Measurements from ENCODE around the gene AKT2. TPM values are rescaled to one million over a fixed set of nuclear protein-coding genes. Genes with fewer than 3 reads are reported as not detected.
A peak's percentile ranks its signal among the peaks of the same experiment; 100 is the strongest.

AKT2 gene
- total RNA-seq, 1 donor from 2014 or later, result 127 TPM

- no peak for FAIRE-seq
- peaks cover 5% of the 10 kb centered on the region for H4K20me1 ChIP-seq (ENCODE audit: insufficient read depth, low read length)
Measured at GRCh38 chr19:40200341-40201099, 84.6 kb downstream of the AKT2 start.

GRCh38 chr19:40198272-40198990 is 86.7 kb downstream of the AKT2 start:
- Mint-ChIP-seq H3K36me3 (ENCODE audit: low read depth, unreplicated experiment) (peaks cover 13% of the 10 kb centered on the region), H3K4me3 (ENCODE audit: unreplicated experiment) (no peak overlapping the region), H3K27me3 (ENCODE audit: low read depth, unreplicated experiment) (no peaks in the 10 kb centered on the region), H3K9me3 (ENCODE audit: unreplicated experiment) (no peaks in the 10 kb centered on the region), H3K4me1 (ENCODE audit: low read depth, unreplicated experiment) (peaks cover 4% of the 10 kb centered on the region), H3K27ac (ENCODE audit: unreplicated experiment) (no peak overlapping the region)
- no peaks in the 10 kb centered on the region for H3K4me1 ChIP-seq (ENCODE audit: insufficient read depth, low read length)
- no peak overlapping the region for H3K27ac ChIP-seq (ENCODE audit: low read depth, low read length)
- no peak overlapping the region for H3K4me2 ChIP-seq (ENCODE audit: low read length)
- H3K27me3 ChIP-seq (ENCODE audit: insufficient read depth, low read length), result no peaks in the 10 kb centered on the region
- H3K36me3 ChIP-seq (ENCODE audit: insufficient read depth, low read length), result no peaks in the 10 kb centered on the region
- no peaks in the 10 kb centered on the region for H3K79me2 ChIP-seq (ENCODE audit: insufficient read depth, low read length)
- H4K20me1 ChIP-seq (ENCODE audit: insufficient read depth, low read length), result peaks cover 5% of the 10 kb centered on the region
- FAIRE-seq (no peak), DNase-seq (ENCODE audit: low read depth) (no peak)
- no peak overlapping the region for H2AFZ ChIP-seq (ENCODE audit: low read depth, low read length)
- H3K9me3 ChIP-seq (ENCODE audit: insufficient read depth, low read depth, low read length), result no peaks in the 10 kb centered on the region
- TF ChIP-seq CTCF (IDR thresholded peaks at IDR 0.05; ENCODE audit: insufficient read depth, low read depth, low read length), result no peak
- TF ChIP-seq EZH2 (IDR thresholded peaks at IDR 0.05; ENCODE audit: insufficient read depth, low read length), result no peak
- no peak overlapping the region for H3K9ac ChIP-seq (ENCODE audit: low read length)
- no peak overlapping the region for H3K4me3 ChIP-seq (ENCODE audit: insufficient read depth, low read depth, low read length)

More at GRCh38 chr19:40200341-40201099, 84.6 kb downstream of the AKT2 start:
- Histone ChIP-seq H3K4me2 (ENCODE audit: low read length) (no peak overlapping the region), H3K4me3 (ENCODE audit: insufficient read depth, low read depth, low read length) (no peak overlapping the region), H3K27ac (ENCODE audit: low read depth, low read length) (no peak overlapping the region), H3K79me2 (ENCODE audit: insufficient read depth, low read length) (no peaks in the 10 kb centered on the region), H3K27me3 (ENCODE audit: insufficient read depth, low read length) (no peaks in the 10 kb centered on the region), H3K9me3 (ENCODE audit: insufficient read depth, low read depth, low read length) (no peaks in the 10 kb centered on the region), H3K9ac (ENCODE audit: low read length) (no peak overlapping the region), H2AFZ (ENCODE audit: low read depth, low read length) (no peak overlapping the region), H3K4me1 (ENCODE audit: insufficient read depth, low read length) (no peaks in the 10 kb centered on the region), H3K36me3 (ENCODE audit: insufficient read depth, low read length) (no peaks in the 10 kb centered on the region)
- Mint-ChIP-seq H3K4me1 (ENCODE audit: low read depth, unreplicated experiment) (peaks cover 2% of the 10 kb centered on the region), H3K27ac (ENCODE audit: unreplicated experiment) (no peak overlapping the region), H3K9me3 (ENCODE audit: unreplicated experiment) (no peaks in the 10 kb centered on the region), H3K4me3 (ENCODE audit: unreplicated experiment) (no peak overlapping the region), H3K36me3 (ENCODE audit: low read depth, unreplicated experiment) (peaks cover 20% of the 10 kb centered on the region), H3K27me3 (ENCODE audit: low read depth, unreplicated experiment) (no peaks in the 10 kb centered on the region)
- no peak for DNase-seq (ENCODE audit: low read depth)
- no peak for TF ChIP-seq EZH2 (IDR thresholded peaks at IDR 0.05; ENCODE audit: insufficient read depth, low read length)
- no peak for TF ChIP-seq CTCF (IDR thresholded peaks at IDR 0.05; ENCODE audit: insufficient read depth, low read depth, low read length)

- Histone ChIP-seq H3K27ac (ENCODE audit: low read depth, low read length) (no peak overlapping the region), H3K9ac (ENCODE audit: low read length) (no peak overlapping the region), H3K79me2 (ENCODE audit: insufficient read depth, low read length) (peaks cover 8% of the 10 kb centered on the region), H4K20me1 (ENCODE audit: insufficient read depth, low read length) (peaks cover 16% of the 10 kb centered on the region), H2AFZ (ENCODE audit: low read depth, low read length) (no peak overlapping the region), H3K4me2 (ENCODE audit: low read length) (peak overlapping the region; percentile 88), H3K4me3 (ENCODE audit: insufficient read depth, low read depth, low read length) (no peak overlapping the region), H3K4me1 (ENCODE audit: insufficient read depth, low read length) (peaks cover 12% of the 10 kb centered on the region), H3K27me3 (ENCODE audit: insufficient read depth, low read length) (no peaks in the 10 kb centered on the region), H3K36me3 (ENCODE audit: insufficient read depth, low read length) (no peaks in the 10 kb centered on the region), H3K9me3 (ENCODE audit: insufficient read depth, low read depth, low read length) (no peaks in the 10 kb centered on the region)
- Mint-ChIP-seq H3K36me3 (ENCODE audit: low read depth, unreplicated experiment) (peaks cover 6% of the 10 kb centered on the region), H3K9me3 (ENCODE audit: unreplicated experiment) (no peaks in the 10 kb centered on the region), H3K4me1 (ENCODE audit: low read depth, unreplicated experiment) (peaks cover 7% of the 10 kb centered on the region), H3K4me3 (ENCODE audit: unreplicated experiment) (peak overlapping the region; percentile 20), H3K27ac (ENCODE audit: unreplicated experiment) (peak overlapping the region; percentile 75), H3K27me3 (ENCODE audit: low read depth, unreplicated experiment) (no peaks in the 10 kb centered on the region)
- TF ChIP-seq EZH2 (IDR thresholded peaks at IDR 0.05; ENCODE audit: insufficient read depth, low read length) (no peak), CTCF (IDR thresholded peaks at IDR 0.05; ENCODE audit: insufficient read depth, low read depth, low read length) (no peak)
- DNase-seq (ENCODE audit: low read depth) (peak; percentile 38), FAIRE-seq (no peak)
Measured at GRCh38 chr19:40193587-40193849, 91.6 kb downstream of the AKT2 start.
